GM13977 (cell line): ENCODE measurements around the gene OXSR1.

Experiments
- DNase-seq: peaks from one replicate; pipeline ENCODE4 v3.0.0; 2012; ENCODE audit warnings: low spot score
- CTCF ChIP-seq: IDR thresholded peaks from 2 replicates; pipeline ENCODE4 v1.5.1; 2012; ENCODE audit warnings: mild to moderate bottlenecking, control low read depth; ENCODE audit not compliant: insufficient read depth; ENCODE audit errors: extremely low read depth, missing control alignments
- in situ Hi-C: fragments of 300-500 bp; cut with MboI; formaldehyde crosslinking; loops from one replicate; pipeline ENCODE4 v1.12.0; 2022; ENCODE audit warnings: low sequenced_read_pairs, low pct_unique_long_range_greater_than_20kb, mixed read lengths, inconsistent platforms; ENCODE audit not compliant: unreplicated experiment

Gene OXSR1

GRCh38 chr3:38118421-38119247, 46.7 kb upstream of the OXSR1 start:
- no peak for TF ChIP-seq CTCF
- DNase-seq: no peak
- in situ Hi-C loops: no loop called here

- no peak for DNase-seq
- TF ChIP-seq CTCF: no peak
- in situ Hi-C loops: no loop called here
Observed at GRCh38 chr3:38119248-38119544, 46.1 kb upstream of the OXSR1 start.

GRCh38 chr3:38119821-38120692, 45.3 kb upstream of the OXSR1 start:
- no peak for TF ChIP-seq CTCF
- no peak for DNase-seq
- in situ Hi-C loops: loop anchor here (10.0 kb wide), 1 partner anchor 365 kb away; no protein-coding TSS in a partner anchor

GRCh38 chr3:38120693-38121450, 44.5 kb upstream of the OXSR1 start:
- no peak for DNase-seq
- TF ChIP-seq CTCF: no peak
- in situ Hi-C loops: loop anchor here (10.0 kb wide), 1 partner anchor 364 kb away; no protein-coding TSS in a partner anchor

- TF ChIP-seq CTCF: no peak
- no peak for DNase-seq
- in situ Hi-C loops: loop anchor here (10.0 kb wide), 1 partner anchor 363 kb away; no protein-coding TSS in a partner anchor
Observed at GRCh38 chr3:38121451-38121831, 43.9 kb upstream of the OXSR1 start.

GRCh38 chr3:38121832-38122461, 43.4 kb upstream of the OXSR1 start:
- no peak for TF ChIP-seq CTCF
- in situ Hi-C loops: loop anchor here (10.0 kb wide), 1 partner anchor 363 kb away; no protein-coding TSS in a partner anchor

More at GRCh38 chr3:38121832-38122461, 43.4 kb upstream of the OXSR1 start:
- DNase-seq: no peak
